Glutamatergic neuron (in vitro differentiated cells): ENCODE results near the gene TRIM59. TPM values are rescaled to one million over a fixed set of nuclear protein-coding genes. Genes with fewer than 3 reads are reported as not detected.
"Not testable (repeated sequence)": the region's sequence is repeated elsewhere in the genome, so short reads cannot be mapped to it uniquely, and the experiment has no call there.

Source experiments
- DNase-seq: peaks from one replicate; pipeline ENCODE4 v3.0.0; 2022
- H3K27ac Mint-ChIP-seq: one replicate; pipeline ENCODE4 v1.8.0; 2020; ENCODE audit warnings: mild to moderate bottlenecking, mixed read lengths, inconsistent platforms; ENCODE audit not compliant: unreplicated experiment
- H3K27me3 Mint-ChIP-seq: one replicate; pipeline ENCODE4 v1.8.0; 2020; ENCODE audit warnings: mild to moderate bottlenecking, moderate library complexity, mixed read lengths, inconsistent platforms; ENCODE audit not compliant: unreplicated experiment
- H3K36me3 Mint-ChIP-seq: one replicate; pipeline ENCODE4 v1.8.0; 2020; ENCODE audit warnings: mild to moderate bottlenecking, mixed read lengths, inconsistent platforms; ENCODE audit not compliant: unreplicated experiment
- H3K4me1 Mint-ChIP-seq: one replicate; pipeline ENCODE4 v1.8.0; 2020; ENCODE audit warnings: mild to moderate bottlenecking, low read depth, mixed read lengths, inconsistent platforms; ENCODE audit not compliant: unreplicated experiment
- H3K4me3 Mint-ChIP-seq: one replicate; pipeline ENCODE4 v1.8.0; 2020; ENCODE audit warnings: mild to moderate bottlenecking, mixed read lengths, inconsistent platforms; ENCODE audit not compliant: unreplicated experiment
- H3K9me3 Mint-ChIP-seq: one replicate; pipeline ENCODE4 v1.8.0; 2020; ENCODE audit warnings: mild to moderate bottlenecking, moderate library complexity, mixed read lengths, inconsistent platforms; ENCODE audit not compliant: unreplicated experiment
- CTCF ChIP-seq: fragments of 200-600 bp; sonication (generic); IDR thresholded peaks from one replicate; pipeline ENCODE4 v1.5.0; 2021; ENCODE audit not compliant: partially characterized antibody, unreplicated experiment
- total RNA-seq: library from RNA; stranded (reverse); fragmentation: NEBNext Ultra II Directional; extraction: Animal tissue kit (Norgen Biotek cat#: 25700); gene quantifications from one replicate; pipeline ENCODE4 v1.2.1, GENCODE V29; 2021; ENCODE audit not compliant: unreplicated experiment

Gene TRIM59
- total RNA-seq, 1 donor from 2014 or later, result 10.1 TPM

- Mint-ChIP-seq H3K9me3 (peaks cover 2% of the 10 kb centered on the region), H3K4me3 (no peak overlapping the region), H3K27me3 (peaks cover 3% of the 10 kb centered on the region), H3K36me3 (peaks cover 9% of the 10 kb centered on the region), H3K4me1 (no peaks in the 10 kb centered on the region), H3K27ac (no peak overlapping the region)
- no peak for DNase-seq
- no peak for TF ChIP-seq CTCF
These were observed 10.4 kb upstream of the TRIM59 start for GRCh38 chr3:160460033-160460432.

- Mint-ChIP-seq H3K27me3 (peaks cover 3% of the 10 kb centered on the region), H3K27ac (no peak overlapping the region), H3K4me1 (no peaks in the 10 kb centered on the region), H3K9me3 (peaks cover 2% of the 10 kb centered on the region), H3K4me3 (no peak overlapping the region), H3K36me3 (peaks cover 9% of the 10 kb centered on the region)
- TF ChIP-seq CTCF, result no peak
- DNase-seq, result no peak
These were observed 9.9 kb upstream of the TRIM59 start for GRCh38 chr3:160459450-160459970.

GRCh38 chr3:160458151-160458550 is 8.6 kb upstream of the TRIM59 start:
- no peak for DNase-seq
- H3K27me3 Mint-ChIP-seq, result peaks cover 1% of the 10 kb centered on the region
- no peak for TF ChIP-seq CTCF
- H3K4me3 Mint-ChIP-seq, result no peak overlapping the region
- peaks cover 2% of the 10 kb centered on the region for H3K9me3 Mint-ChIP-seq
- H3K36me3 Mint-ChIP-seq, result peaks cover 9% of the 10 kb centered on the region
- H3K4me1 Mint-ChIP-seq, result no peaks in the 10 kb centered on the region
- H3K27ac Mint-ChIP-seq, result no peak overlapping the region

GRCh38 chr3:160455846-160456245 is 6.3 kb upstream of the TRIM59 start:
- Mint-ChIP-seq H3K27ac (no peak overlapping the region), H3K4me3 (no peak overlapping the region), H3K27me3 (no peaks in the 10 kb centered on the region), H3K9me3 (peaks cover 2% of the 10 kb centered on the region), H3K36me3 (peaks cover 5% of the 10 kb centered on the region), H3K4me1 (no peaks in the 10 kb centered on the region)
- DNase-seq, result no peak
- TF ChIP-seq CTCF, result no peak

- Mint-ChIP-seq H3K27ac (no peak overlapping the region), H3K4me3 (no peak overlapping the region), H3K36me3 (peaks cover 9% of the 10 kb centered on the region), H3K4me1 (peaks cover 3% of the 10 kb centered on the region), H3K27me3 (peaks cover 4% of the 10 kb centered on the region), H3K9me3 (peaks cover 9% of the 10 kb centered on the region)
- no peak for DNase-seq
- TF ChIP-seq CTCF, result no peak
These were observed 5.4 kb upstream of the TRIM59 start for GRCh38 chr3:160454995-160455394.

- H3K27me3 Mint-ChIP-seq, H3K4me3 Mint-ChIP-seq, DNase-seq, H3K36me3 Mint-ChIP-seq, H3K4me1 Mint-ChIP-seq, H3K27ac Mint-ChIP-seq, H3K9me3 Mint-ChIP-seq: not testable (repeated sequence)
These were observed 2.7 kb upstream of the TRIM59 start for GRCh38 chr3:160452251-160452650.
